ENCODE data around the gene ZEB2.

ZEB2 gene

GRCh38 chr2:144479138-144479537, 40.8 kb downstream of the ZEB2 start:
- Mint-ChIP-seq H3K27ac (no peak overlapping the region), H3K27me3 (no peaks in the 10 kb centered on the region), H3K4me3 (no peak overlapping the region), H3K4me1 (ENCODE audit: low read depth) (peaks cover 25% of the 10 kb centered on the region), H3K36me3 (ENCODE audit: low read depth) (peaks cover 22% of the 10 kb centered on the region), H3K9me3 (no peaks in the 10 kb centered on the region)

GRCh38 chr2:144477957-144478311, 42.0 kb downstream of the ZEB2 start:
- no peaks in the 10 kb centered on the region for H3K27me3 Mint-ChIP-seq
- no peak overlapping the region for H3K4me3 Mint-ChIP-seq
- H3K9me3 Mint-ChIP-seq: no peaks in the 10 kb centered on the region
- peaks cover 17% of the 10 kb centered on the region for H3K36me3 Mint-ChIP-seq (ENCODE audit: low read depth)
- H3K4me1 Mint-ChIP-seq (ENCODE audit: low read depth): peaks cover 25% of the 10 kb centered on the region
- H3K27ac Mint-ChIP-seq: no peak overlapping the region

GRCh38 chr2:144477281-144477956, 42.5 kb downstream of the ZEB2 start:
- peaks cover 25% of the 10 kb centered on the region for H3K4me1 Mint-ChIP-seq (ENCODE audit: low read depth)
- H3K27me3 Mint-ChIP-seq: no peaks in the 10 kb centered on the region
- H3K9me3 Mint-ChIP-seq: no peaks in the 10 kb centered on the region
- H3K36me3 Mint-ChIP-seq (ENCODE audit: low read depth): peaks cover 17% of the 10 kb centered on the region
- H3K27ac Mint-ChIP-seq: no peak overlapping the region
- H3K4me3 Mint-ChIP-seq: no peak overlapping the region

GRCh38 chr2:144476682-144477081, 43.2 kb downstream of the ZEB2 start:
- peaks cover 19% of the 10 kb centered on the region for H3K4me1 Mint-ChIP-seq (ENCODE audit: low read depth)
- no peaks in the 10 kb centered on the region for H3K27me3 Mint-ChIP-seq
- no peak overlapping the region for H3K27ac Mint-ChIP-seq
- no peak overlapping the region for H3K4me3 Mint-ChIP-seq
- no peaks in the 10 kb centered on the region for H3K9me3 Mint-ChIP-seq
- H3K36me3 Mint-ChIP-seq (ENCODE audit: low read depth): peaks cover 11% of the 10 kb centered on the region

- no peak overlapping the region for H3K27ac Mint-ChIP-seq
- H3K4me1 Mint-ChIP-seq (ENCODE audit: low read depth): peaks cover 12% of the 10 kb centered on the region
- H3K36me3 Mint-ChIP-seq (ENCODE audit: low read depth): peaks cover 11% of the 10 kb centered on the region
- no peaks in the 10 kb centered on the region for H3K9me3 Mint-ChIP-seq
- no peak overlapping the region for H3K4me3 Mint-ChIP-seq
- no peaks in the 10 kb centered on the region for H3K27me3 Mint-ChIP-seq
Observed at GRCh38 chr2:144475569-144476275, 44.2 kb downstream of the ZEB2 start.

- Mint-ChIP-seq H3K9me3 (no peaks in the 10 kb centered on the region), H3K36me3 (ENCODE audit: low read depth) (peaks cover 11% of the 10 kb centered on the region), H3K4me1 (ENCODE audit: low read depth) (peaks cover 8% of the 10 kb centered on the region), H3K4me3 (no peak overlapping the region), H3K27ac (no peak overlapping the region), H3K27me3 (no peaks in the 10 kb centered on the region)
Observed at GRCh38 chr2:144475044-144475443, 44.9 kb downstream of the ZEB2 start.

- no peaks in the 10 kb centered on the region for H3K9me3 Mint-ChIP-seq
- H3K27me3 Mint-ChIP-seq: no peaks in the 10 kb centered on the region
- H3K36me3 Mint-ChIP-seq (ENCODE audit: low read depth): peaks cover 11% of the 10 kb centered on the region
- peaks cover 12% of the 10 kb centered on the region for H3K4me1 Mint-ChIP-seq (ENCODE audit: low read depth)
- H3K27ac Mint-ChIP-seq: no peak overlapping the region
- no peak overlapping the region for H3K4me3 Mint-ChIP-seq
Observed at GRCh38 chr2:144474017-144474416, 45.9 kb downstream of the ZEB2 start.

- no peak overlapping the region for H3K4me3 Mint-ChIP-seq
- no peaks in the 10 kb centered on the region for H3K9me3 Mint-ChIP-seq
- H3K27me3 Mint-ChIP-seq: no peaks in the 10 kb centered on the region
- no peak overlapping the region for H3K27ac Mint-ChIP-seq
- H3K4me1 Mint-ChIP-seq (ENCODE audit: low read depth): peaks cover 17% of the 10 kb centered on the region
- H3K36me3 Mint-ChIP-seq (ENCODE audit: low read depth): peaks cover 11% of the 10 kb centered on the region
Observed at GRCh38 chr2:144472911-144473310, 47.0 kb downstream of the ZEB2 start.

GRCh38 chr2:144472046-144472412, 47.9 kb downstream of the ZEB2 start:
- Mint-ChIP-seq H3K27me3 (no peaks in the 10 kb centered on the region), H3K4me3 (no peak overlapping the region), H3K4me1 (ENCODE audit: low read depth) (peaks cover 19% of the 10 kb centered on the region), H3K36me3 (ENCODE audit: low read depth) (peaks cover 9% of the 10 kb centered on the region), H3K9me3 (no peaks in the 10 kb centered on the region), H3K27ac (no peak overlapping the region)

GRCh38 chr2:144471305-144472045, 48.4 kb downstream of the ZEB2 start:
- H3K27ac Mint-ChIP-seq: peak overlapping the region; percentile 88
- peaks cover 19% of the 10 kb centered on the region for H3K4me1 Mint-ChIP-seq (ENCODE audit: low read depth)
- peaks cover 9% of the 10 kb centered on the region for H3K36me3 Mint-ChIP-seq (ENCODE audit: low read depth)
- no peaks in the 10 kb centered on the region for H3K9me3 Mint-ChIP-seq
- H3K27me3 Mint-ChIP-seq: no peaks in the 10 kb centered on the region
- H3K4me3 Mint-ChIP-seq: peak overlapping the region; percentile 45

- H3K9me3 Mint-ChIP-seq: no peaks in the 10 kb centered on the region
- peaks cover 19% of the 10 kb centered on the region for H3K4me1 Mint-ChIP-seq (ENCODE audit: low read depth)
- peak overlapping the region; percentile 88 for H3K27ac Mint-ChIP-seq
- H3K4me3 Mint-ChIP-seq: peak overlapping the region; percentile 45
- H3K36me3 Mint-ChIP-seq (ENCODE audit: low read depth): peaks cover 9% of the 10 kb centered on the region
- no peaks in the 10 kb centered on the region for H3K27me3 Mint-ChIP-seq
Observed at GRCh38 chr2:144470816-144471215, 49.1 kb downstream of the ZEB2 start.

GRCh38 chr2:144470334-144470733, 49.6 kb downstream of the ZEB2 start:
- Mint-ChIP-seq H3K36me3 (ENCODE audit: low read depth) (peaks cover 9% of the 10 kb centered on the region), H3K4me1 (ENCODE audit: low read depth) (peaks cover 19% of the 10 kb centered on the region), H3K27me3 (no peaks in the 10 kb centered on the region), H3K4me3 (no peak overlapping the region), H3K9me3 (no peaks in the 10 kb centered on the region), H3K27ac (no peak overlapping the region)

GRCh38 chr2:144469798-144470197, 50.1 kb downstream of the ZEB2 start:
- no peaks in the 10 kb centered on the region for H3K9me3 Mint-ChIP-seq
- no peak overlapping the region for H3K4me3 Mint-ChIP-seq
- peaks cover 10% of the 10 kb centered on the region for H3K36me3 Mint-ChIP-seq (ENCODE audit: low read depth)
- H3K4me1 Mint-ChIP-seq (ENCODE audit: low read depth): peaks cover 19% of the 10 kb centered on the region
- H3K27me3 Mint-ChIP-seq: no peaks in the 10 kb centered on the region
- H3K27ac Mint-ChIP-seq: no peak overlapping the region

- no peak overlapping the region for H3K4me3 Mint-ChIP-seq
- H3K27ac Mint-ChIP-seq: no peak overlapping the region
- H3K36me3 Mint-ChIP-seq (ENCODE audit: low read depth): peaks cover 13% of the 10 kb centered on the region
- peaks cover 19% of the 10 kb centered on the region for H3K4me1 Mint-ChIP-seq (ENCODE audit: low read depth)
- H3K9me3 Mint-ChIP-seq: no peaks in the 10 kb centered on the region
- H3K27me3 Mint-ChIP-seq: no peaks in the 10 kb centered on the region
Observed at GRCh38 chr2:144468823-144469595, 50.9 kb downstream of the ZEB2 start.

Data from stimulated activated naive CD8-positive, alpha-beta T cell treated with anti-CD3 and anti-CD28 coated beads, Interleukin-15, Interleukin-2, amounts not matched to agents 100 ng/mL and 50 ng/mL, for 24 hours (primary cell).